ENCODE data around the gene RERE.

GRCh38 chr1:8373125-8373524 lies 444.3 kb downstream of the RERE start:
- TF ChIP-seq CTCF (IDR thresholded peaks at IDR 0.05) (no peak), CREB1 (CRISPR knock-in tag; IDR thresholded peaks at IDR 0.05) (no peak), NR1H2 (CRISPR knock-in tag; IDR thresholded peaks at IDR 0.05) (no peak), ZNF512 (CRISPR knock-in tag; IDR thresholded peaks at IDR 0.05; ENCODE audit: borderline replicate concordance) (no peak), MAX (CRISPR knock-in tag; IDR thresholded peaks at IDR 0.05) (no peak), GABPB1 (CRISPR knock-in tag; IDR thresholded peaks at IDR 0.05) (no peak)

Data from WTC11 (cell line).